PFSK-1 (cell line): ENCODE results near the gene ARHGAP35.

Experiments used
- FOXP2 ChIP-seq: optimal IDR thresholded peaks from 2 replicates; pipeline ENCODE3; 2011; ENCODE audit warnings: borderline replicate concordance, control low read depth, inconsistent platforms; ENCODE audit not compliant: insufficient read depth; ENCODE audit errors: extremely low read length, extremely low read depth
- POLR2AphosphoS5 ChIP-seq: IDR thresholded peaks from 2 replicates; pipeline ENCODE4 v1.6.1; 2012; ENCODE audit warnings: low read depth, mild to moderate bottlenecking, control low read depth, low read length, moderate library complexity
- SIN3A ChIP-seq: IDR thresholded peaks from 2 replicates; pipeline ENCODE4 v1.6.1; 2012; ENCODE audit warnings: mild to moderate bottlenecking, low read length, moderate library complexity, borderline replicate concordance; ENCODE audit not compliant: insufficient read depth
- TAF1 ChIP-seq: IDR thresholded peaks from 2 replicates; pipeline ENCODE4 v1.6.1; 2012; ENCODE audit warnings: low read length, control low read depth, borderline replicate concordance; ENCODE audit not compliant: insufficient read depth
- TF ChIP-seq, protein P1 (sequence below), 2 experiments: IDR thresholded peaks; 2 replicates each; pipeline versions ENCODE4 v1.6.1 to v1.8.0; 2011 to 2012; ENCODE audit warnings: low read depth in 2 of 2, low read length in 2 of 2, control low read depth in 1 of 2, inconsistent platforms in 1 of 2, mild to moderate bottlenecking in 1 of 2, moderate library complexity in 1 of 2; ENCODE audit not compliant: insufficient read depth in 1 of 2

ARHGAP35 gene

GRCh38 chr19:46900341-46900740 lies 39.5 kb downstream of the ARHGAP35 start:
- TF ChIP-seq TAF1 (no peak), SIN3A (no peak), POLR2AphosphoS5 (no peak), FOXP2 (no peak)
- TF ChIP-seq, protein P1, sequence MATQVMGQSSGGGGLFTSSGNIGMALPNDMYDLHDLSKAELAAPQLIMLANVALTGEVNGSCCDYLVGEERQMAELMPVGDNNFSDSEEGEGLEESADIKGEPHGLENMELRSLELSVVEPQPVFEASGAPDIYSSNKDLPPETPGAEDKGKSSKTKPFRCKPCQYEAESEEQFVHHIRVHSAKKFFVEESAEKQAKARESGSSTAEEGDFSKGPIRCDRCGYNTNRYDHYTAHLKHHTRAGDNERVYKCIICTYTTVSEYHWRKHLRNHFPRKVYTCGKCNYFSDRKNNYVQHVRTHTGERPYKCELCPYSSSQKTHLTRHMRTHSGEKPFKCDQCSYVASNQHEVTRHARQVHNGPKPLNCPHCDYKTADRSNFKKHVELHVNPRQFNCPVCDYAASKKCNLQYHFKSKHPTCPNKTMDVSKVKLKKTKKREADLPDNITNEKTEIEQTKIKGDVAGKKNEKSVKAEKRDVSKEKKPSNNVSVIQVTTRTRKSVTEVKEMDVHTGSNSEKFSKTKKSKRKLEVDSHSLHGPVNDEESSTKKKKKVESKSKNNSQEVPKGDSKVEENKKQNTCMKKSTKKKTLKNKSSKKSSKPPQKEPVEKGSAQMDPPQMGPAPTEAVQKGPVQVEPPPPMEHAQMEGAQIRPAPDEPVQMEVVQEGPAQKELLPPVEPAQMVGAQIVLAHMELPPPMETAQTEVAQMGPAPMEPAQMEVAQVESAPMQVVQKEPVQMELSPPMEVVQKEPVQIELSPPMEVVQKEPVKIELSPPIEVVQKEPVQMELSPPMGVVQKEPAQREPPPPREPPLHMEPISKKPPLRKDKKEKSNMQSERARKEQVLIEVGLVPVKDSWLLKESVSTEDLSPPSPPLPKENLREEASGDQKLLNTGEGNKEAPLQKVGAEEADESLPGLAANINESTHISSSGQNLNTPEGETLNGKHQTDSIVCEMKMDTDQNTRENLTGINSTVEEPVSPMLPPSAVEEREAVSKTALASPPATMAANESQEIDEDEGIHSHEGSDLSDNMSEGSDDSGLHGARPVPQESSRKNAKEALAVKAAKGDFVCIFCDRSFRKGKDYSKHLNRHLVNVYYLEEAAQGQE (IDR thresholded peaks at IDR 0.05; ENCODE audit: insufficient read depth in 1 of 2, low read depth in 2 of 2, low read length in 2 of 2), result no peak

DNA sequence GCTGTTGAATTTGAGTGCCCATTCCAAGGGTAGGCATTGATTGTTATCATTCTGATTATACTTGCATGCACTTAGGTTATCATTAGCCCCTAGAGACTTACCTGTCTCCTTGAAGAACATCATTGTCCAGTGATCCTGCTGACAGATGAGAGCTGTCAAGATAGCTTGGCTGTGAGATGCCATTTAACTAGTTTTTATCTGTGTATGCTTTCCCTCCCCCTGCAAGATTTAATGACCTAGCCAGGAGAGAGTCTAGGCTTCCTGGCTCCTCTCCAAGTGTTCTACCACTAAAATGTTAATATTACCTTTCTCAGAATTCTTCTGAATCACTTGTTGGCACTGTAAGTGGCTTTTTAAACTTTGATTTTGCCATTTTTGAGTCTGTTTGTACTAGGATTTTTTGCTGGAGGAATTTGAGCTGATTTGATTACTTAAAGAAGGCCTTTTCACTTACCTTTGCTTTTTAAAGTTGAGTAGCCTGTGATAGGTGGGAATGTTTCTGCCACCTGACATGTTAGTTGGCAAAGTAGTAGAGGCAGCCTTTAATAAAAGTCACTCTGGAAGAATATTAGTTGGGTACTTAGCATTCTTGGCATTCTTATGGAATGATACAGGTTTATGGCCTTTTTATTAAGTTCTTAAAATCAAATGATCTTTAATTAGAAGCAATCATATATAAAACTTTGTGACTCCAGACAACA lies 41.1 kb downstream of the ARHGAP35 start:
- TF ChIP-seq TAF1, result no peak
- TF ChIP-seq, protein P1 (IDR thresholded peaks at IDR 0.05; ENCODE audit: insufficient read depth in 1 of 2, low read depth in 2 of 2, low read length in 2 of 2), result no peak
- TF ChIP-seq SIN3A, result no peak
- TF ChIP-seq POLR2AphosphoS5, result no peak
- TF ChIP-seq FOXP2, result no peak

DNA sequence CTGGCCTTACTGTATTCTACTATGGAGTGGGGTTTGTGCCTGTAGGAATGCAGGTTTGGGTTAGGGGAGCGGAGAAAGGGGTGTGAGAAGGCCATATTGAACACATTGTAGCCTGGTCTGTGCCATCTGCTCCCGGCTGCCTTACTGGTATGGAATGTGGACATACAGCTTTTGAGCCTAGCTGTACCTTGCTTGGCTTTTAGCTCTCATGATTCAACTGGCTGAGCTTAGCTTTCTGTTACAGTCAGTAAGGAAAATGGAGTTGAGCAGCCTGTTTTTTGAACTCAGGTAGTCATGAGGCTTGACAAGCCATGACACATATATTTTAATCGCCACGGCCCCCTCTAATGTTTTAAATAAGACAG lies 41.6 kb downstream of the ARHGAP35 start:
- no peak for TF ChIP-seq TAF1
- no peak for TF ChIP-seq FOXP2
- TF ChIP-seq, protein P1 (IDR thresholded peaks at IDR 0.05; ENCODE audit: insufficient read depth in 1 of 2, low read depth in 2 of 2, low read length in 2 of 2), result no peak
- TF ChIP-seq POLR2AphosphoS5, result no peak
- no peak for TF ChIP-seq SIN3A

DNA sequence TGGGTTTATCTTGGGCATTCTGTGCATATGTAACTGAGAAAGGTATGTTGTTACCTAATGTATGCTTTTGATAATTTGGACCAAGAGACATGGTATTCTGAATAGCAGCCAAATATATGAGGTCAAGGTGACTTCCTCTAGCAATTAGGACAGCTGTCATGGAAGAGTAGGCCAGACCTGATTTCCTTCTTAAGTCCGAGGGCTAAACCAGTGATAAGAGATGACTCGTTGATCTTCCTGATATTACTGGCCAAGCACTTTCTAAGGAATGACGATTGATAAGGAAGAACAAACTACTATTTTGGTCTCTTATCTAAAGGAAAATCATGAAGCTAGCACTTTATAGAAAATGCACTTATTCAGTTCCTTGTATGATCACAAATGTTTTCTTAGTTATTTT lies 42.7 kb downstream of the ARHGAP35 start:
- TF ChIP-seq TAF1, result no peak
- TF ChIP-seq, protein P1 (IDR thresholded peaks at IDR 0.05; ENCODE audit: insufficient read depth in 1 of 2, low read depth in 2 of 2, low read length in 2 of 2), result no peak
- no peak for TF ChIP-seq POLR2AphosphoS5
- no peak for TF ChIP-seq FOXP2
- TF ChIP-seq SIN3A, result no peak
